ENCODE results near the gene CARD8.

DNA sequence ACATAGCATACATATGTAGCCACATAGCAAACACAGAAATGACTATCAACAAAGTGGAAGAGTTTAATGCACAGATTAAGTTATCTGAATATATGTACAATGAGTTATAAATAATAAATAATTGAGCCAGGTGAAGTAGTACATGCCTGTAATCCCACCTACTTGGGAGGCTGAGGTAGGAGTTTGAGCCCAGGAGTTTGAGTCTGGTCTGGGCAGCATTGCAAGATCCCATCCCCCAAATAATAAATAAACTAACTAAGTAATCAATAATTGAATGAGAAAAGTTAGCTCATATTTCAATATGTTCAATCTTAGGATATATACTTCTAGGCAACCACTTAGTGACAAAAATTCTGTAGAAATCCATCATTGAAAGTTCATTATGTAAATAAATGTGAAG lies 1.7 kb downstream of the CARD8 start:
- no peak for TF ChIP-seq CTCF (IDR thresholded peaks at IDR 0.05; ENCODE audit: borderline replicate concordance, extremely low read depth, low read length, poor library complexity, severe bottlenecking)
- TF ChIP-seq EZH2 (IDR thresholded peaks at IDR 0.05; ENCODE audit: borderline replicate concordance, low read depth, low read length, severe bottlenecking), result no peak

Data from DND-41 (cell line).